Neural cell (in vitro differentiated cells): Measurements from ENCODE around the gene AIF1L. TPM values are rescaled to one million over a fixed set of nuclear protein-coding genes. Genes with fewer than 3 reads are reported as not detected.

Source experiments
- H2AFZ ChIP-seq: fragments of 200-600, 300-800 bp; sonication (generic), shearing (Covaris generic); 2 replicates; pipeline ENCODE4 v1.6.0; 2014; ENCODE audit warnings: low read depth, mild to moderate bottlenecking, antibody characterized with exemption, low read length, moderate library complexity
- H3F3A ChIP-seq: fragments of 200-600 bp; shearing (Covaris generic); 2 replicates; pipeline ENCODE4 v1.6.1; 2016; ENCODE audit warnings: mild to moderate bottlenecking, moderate library complexity, mixed read lengths, antibody characterized with exemption, low read length; ENCODE audit not compliant: insufficient read depth, poor library complexity, severe bottlenecking
- H3K27ac ChIP-seq: fragments of 200-600, 300-800 bp; sonication (generic), shearing (Covaris generic); 2 replicates; pipeline ENCODE4 v1.5.1; 2014; ENCODE audit warnings: mild to moderate bottlenecking, low read length, moderate library complexity
- H3K27me3 ChIP-seq: fragments of 300-800, 200-600 bp; sonication (generic), shearing (Covaris generic); 2 replicates; pipeline ENCODE4 v1.6.0; 2014; ENCODE audit warnings: mild to moderate bottlenecking, low read depth, low read length, moderate library complexity; ENCODE audit not compliant: insufficient read depth
- H3K36me3 ChIP-seq: fragments of 300-800, 200-600 bp; sonication (generic), shearing (Covaris generic); 2 replicates; pipeline ENCODE4 v1.5.1; 2014; ENCODE audit warnings: mild to moderate bottlenecking, antibody characterized with exemption, low read length, moderate library complexity; ENCODE audit not compliant: insufficient read depth
- H3K4me2 ChIP-seq: fragments of 300-800, 200-600 bp; sonication (generic), shearing (Covaris generic); 2 replicates; pipeline ENCODE4 v1.6.0; 2014; ENCODE audit warnings: mild to moderate bottlenecking, low read length
- H3K4me3 ChIP-seq: fragments of 300-800, 200-600 bp; sonication (generic), shearing (Covaris generic); 2 replicates; pipeline ENCODE4 v1.5.1; 2014; ENCODE audit warnings: mild to moderate bottlenecking, low read length, moderate library complexity
- H3K79me2 ChIP-seq: fragments of 200-600 bp; shearing (Covaris generic); replicated peaks from 2 replicates; pipeline ENCODE4 v1.6.0; 2014; ENCODE audit warnings: mild to moderate bottlenecking, low read length, moderate library complexity; ENCODE audit not compliant: insufficient read depth
- H3K9ac ChIP-seq: fragments of 300-800, 200-600 bp; sonication (generic), shearing (Covaris generic); 2 replicates; pipeline ENCODE4 v1.6.1; 2016; ENCODE audit warnings: mild to moderate bottlenecking, low read length, mixed read lengths
- H3K9me2 ChIP-seq: fragments of 200-600 bp; shearing (Covaris generic); 2 replicates; pipeline ENCODE4 v1.6.1; 2016; ENCODE audit warnings: mild to moderate bottlenecking, low read length, mixed read lengths; ENCODE audit not compliant: insufficient read depth
- H3K9me3 ChIP-seq: fragments of 200-600, 300-800 bp; sonication (generic), shearing (Covaris generic); 2 replicates; pipeline ENCODE4 v1.6.1; 2016; ENCODE audit warnings: mild to moderate bottlenecking, mixed run types, low read length, moderate library complexity, mixed read lengths
- H4K20me1 ChIP-seq: fragments of 200-600 bp; shearing (Covaris generic); 2 replicates; pipeline ENCODE4 v1.6.1; 2016; ENCODE audit warnings: mild to moderate bottlenecking, mixed run types; ENCODE audit not compliant: insufficient read depth
- EP300 ChIP-seq: fragments of 450-650 bp; conservative IDR thresholded peaks from 2 replicates; pipeline ENCODE4 v1.6.1; 2014; ENCODE audit warnings: antibody characterized with exemption, mild to moderate bottlenecking, moderate library complexity; ENCODE audit not compliant: poor library complexity, severe bottlenecking
- EZH2 ChIP-seq: fragments of 200-600, 300-800 bp; shearing (Covaris generic), sonication (generic); IDR thresholded peaks from 2 replicates; pipeline ENCODE4 v1.6.1; 2014; ENCODE audit warnings: antibody characterized with exemption, low read length, borderline replicate concordance, mild to moderate bottlenecking; ENCODE audit not compliant: insufficient read depth, poor library complexity, severe bottlenecking
- MXI1 ChIP-seq: fragments of 450-650 bp; conservative IDR thresholded peaks from 2 replicates; pipeline ENCODE4 v1.6.1; 2014; ENCODE audit warnings: antibody characterized with exemption, mild to moderate bottlenecking; ENCODE audit not compliant: poor library complexity, severe bottlenecking
- POLR2AphosphoS5 ChIP-seq: IDR thresholded peaks from 2 replicates; pipeline ENCODE4 v1.6.1; 2012
- RAD21 ChIP-seq: fragments of 450-650 bp; conservative IDR thresholded peaks from 2 replicates; pipeline ENCODE4 v1.6.1; 2014; ENCODE audit warnings: antibody characterized with exemption, mild to moderate bottlenecking, moderate library complexity
- SMC3 ChIP-seq: fragments of 450-650 bp; conservative IDR thresholded peaks from 2 replicates; pipeline ENCODE4 v1.6.1; 2014; ENCODE audit warnings: antibody characterized with exemption, mild to moderate bottlenecking, moderate library complexity; ENCODE audit not compliant: poor library complexity
- TAF1 ChIP-seq: IDR thresholded peaks from 2 replicates; pipeline ENCODE4 v1.6.1; 2012; ENCODE audit warnings: low read depth
- polyA plus RNA-seq: library from polyadenylated mRNA; depleted of rRNA; stranded (reverse); fragments of >200 nt; gene quantifications from 2 replicates; pipeline ENCODE4 v1.2.3, GENCODE V29; 2014
- TF ChIP-seq, protein P1 (sequence below): IDR thresholded peaks from 2 replicates; pipeline ENCODE4 v1.6.1; 2012; ENCODE audit warnings: borderline replicate concordance
- TF ChIP-seq, protein P2 (sequence below): fragments of 450-650 bp; IDR thresholded peaks from 2 replicates; pipeline ENCODE4 v1.5.1; 2014; ENCODE audit warnings: antibody characterized with exemption, mild to moderate bottlenecking, moderate library complexity; ENCODE audit not compliant: poor library complexity, severe bottlenecking

The AIF1L gene
- polyA plus RNA-seq, 1 donor from 2014 or later = 3.4 TPM

DNA sequence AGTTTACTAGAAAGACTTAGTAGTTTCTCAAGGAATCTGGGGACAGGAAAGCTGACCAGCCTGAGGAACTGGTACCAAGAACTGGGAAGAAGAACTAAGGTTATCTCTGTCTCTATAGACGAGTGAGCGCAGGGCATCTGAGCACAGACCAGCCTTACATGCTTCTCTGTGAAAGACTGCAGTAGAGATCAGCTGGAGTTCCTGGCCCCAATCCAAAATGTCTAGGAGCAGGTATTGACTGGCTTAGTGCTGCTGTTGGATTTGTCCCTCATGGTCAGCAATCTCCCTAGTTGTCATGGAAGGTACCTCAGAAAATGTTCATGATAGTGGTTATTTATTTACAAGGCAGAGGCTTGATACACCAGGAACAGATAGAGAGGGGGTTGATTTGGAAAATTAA lies 42.3 kb downstream of the AIF1L start:
- no peak overlapping the region for H3K9ac ChIP-seq
- H3K9me3 ChIP-seq = no peaks in the 10 kb centered on the region
- no peak overlapping the region for H3K27ac ChIP-seq
- H4K20me1 ChIP-seq = no peaks in the 10 kb centered on the region
- no peak overlapping the region for H3K4me3 ChIP-seq
- no peaks in the 10 kb centered on the region for H3F3A ChIP-seq
- H3K36me3 ChIP-seq = peaks cover 7% of the 10 kb centered on the region
- no peak overlapping the region for H3K4me2 ChIP-seq
- H3K27me3 ChIP-seq = no peaks in the 10 kb centered on the region
- no peaks in the 10 kb centered on the region for H3K79me2 ChIP-seq
- H2AFZ ChIP-seq = no peak overlapping the region
- TF ChIP-seq MXI1 = no peak
- TF ChIP-seq, protein P1, sequence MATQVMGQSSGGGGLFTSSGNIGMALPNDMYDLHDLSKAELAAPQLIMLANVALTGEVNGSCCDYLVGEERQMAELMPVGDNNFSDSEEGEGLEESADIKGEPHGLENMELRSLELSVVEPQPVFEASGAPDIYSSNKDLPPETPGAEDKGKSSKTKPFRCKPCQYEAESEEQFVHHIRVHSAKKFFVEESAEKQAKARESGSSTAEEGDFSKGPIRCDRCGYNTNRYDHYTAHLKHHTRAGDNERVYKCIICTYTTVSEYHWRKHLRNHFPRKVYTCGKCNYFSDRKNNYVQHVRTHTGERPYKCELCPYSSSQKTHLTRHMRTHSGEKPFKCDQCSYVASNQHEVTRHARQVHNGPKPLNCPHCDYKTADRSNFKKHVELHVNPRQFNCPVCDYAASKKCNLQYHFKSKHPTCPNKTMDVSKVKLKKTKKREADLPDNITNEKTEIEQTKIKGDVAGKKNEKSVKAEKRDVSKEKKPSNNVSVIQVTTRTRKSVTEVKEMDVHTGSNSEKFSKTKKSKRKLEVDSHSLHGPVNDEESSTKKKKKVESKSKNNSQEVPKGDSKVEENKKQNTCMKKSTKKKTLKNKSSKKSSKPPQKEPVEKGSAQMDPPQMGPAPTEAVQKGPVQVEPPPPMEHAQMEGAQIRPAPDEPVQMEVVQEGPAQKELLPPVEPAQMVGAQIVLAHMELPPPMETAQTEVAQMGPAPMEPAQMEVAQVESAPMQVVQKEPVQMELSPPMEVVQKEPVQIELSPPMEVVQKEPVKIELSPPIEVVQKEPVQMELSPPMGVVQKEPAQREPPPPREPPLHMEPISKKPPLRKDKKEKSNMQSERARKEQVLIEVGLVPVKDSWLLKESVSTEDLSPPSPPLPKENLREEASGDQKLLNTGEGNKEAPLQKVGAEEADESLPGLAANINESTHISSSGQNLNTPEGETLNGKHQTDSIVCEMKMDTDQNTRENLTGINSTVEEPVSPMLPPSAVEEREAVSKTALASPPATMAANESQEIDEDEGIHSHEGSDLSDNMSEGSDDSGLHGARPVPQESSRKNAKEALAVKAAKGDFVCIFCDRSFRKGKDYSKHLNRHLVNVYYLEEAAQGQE = no peak
- no peak for TF ChIP-seq EZH2
- TF ChIP-seq, protein P2, sequence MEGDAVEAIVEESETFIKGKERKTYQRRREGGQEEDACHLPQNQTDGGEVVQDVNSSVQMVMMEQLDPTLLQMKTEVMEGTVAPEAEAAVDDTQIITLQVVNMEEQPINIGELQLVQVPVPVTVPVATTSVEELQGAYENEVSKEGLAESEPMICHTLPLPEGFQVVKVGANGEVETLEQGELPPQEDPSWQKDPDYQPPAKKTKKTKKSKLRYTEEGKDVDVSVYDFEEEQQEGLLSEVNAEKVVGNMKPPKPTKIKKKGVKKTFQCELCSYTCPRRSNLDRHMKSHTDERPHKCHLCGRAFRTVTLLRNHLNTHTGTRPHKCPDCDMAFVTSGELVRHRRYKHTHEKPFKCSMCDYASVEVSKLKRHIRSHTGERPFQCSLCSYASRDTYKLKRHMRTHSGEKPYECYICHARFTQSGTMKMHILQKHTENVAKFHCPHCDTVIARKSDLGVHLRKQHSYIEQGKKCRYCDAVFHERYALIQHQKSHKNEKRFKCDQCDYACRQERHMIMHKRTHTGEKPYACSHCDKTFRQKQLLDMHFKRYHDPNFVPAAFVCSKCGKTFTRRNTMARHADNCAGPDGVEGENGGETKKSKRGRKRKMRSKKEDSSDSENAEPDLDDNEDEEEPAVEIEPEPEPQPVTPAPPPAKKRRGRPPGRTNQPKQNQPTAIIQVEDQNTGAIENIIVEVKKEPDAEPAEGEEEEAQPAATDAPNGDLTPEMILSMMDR = no peak
- no peak for TF ChIP-seq RAD21
- TF ChIP-seq POLR2AphosphoS5 = no peak
- no peak for TF ChIP-seq SMC3
- TF ChIP-seq EP300 = no peak
- TF ChIP-seq TAF1 = no peak
- no peaks in the 10 kb centered on the region for H3K9me2 ChIP-seq

DNA sequence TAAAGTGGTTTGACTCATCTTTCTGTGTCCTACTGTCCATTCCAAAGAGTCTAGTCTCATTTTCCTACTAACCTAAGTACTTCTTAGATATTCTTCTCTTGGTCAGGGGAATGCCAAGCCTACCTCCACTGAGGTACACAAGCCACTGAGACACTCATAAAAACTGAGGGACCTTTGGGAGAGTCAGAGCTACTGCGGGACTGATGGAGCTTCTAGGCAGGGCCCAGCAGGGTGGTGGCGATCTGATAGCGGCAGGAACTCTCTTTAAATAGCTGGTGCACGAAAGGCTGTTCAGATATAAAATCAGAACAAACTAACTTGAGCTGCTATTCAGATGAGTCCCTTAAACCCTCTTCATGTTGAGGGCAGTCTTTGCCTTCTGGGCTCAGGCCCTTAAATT lies 43.8 kb downstream of the AIF1L start:
- Histone ChIP-seq H3K9me2 (no peaks in the 10 kb centered on the region), H3K4me2 (no peak overlapping the region), H3K27ac (no peak overlapping the region), H3K9me3 (no peaks in the 10 kb centered on the region), H3K36me3 (peaks cover 7% of the 10 kb centered on the region), H3K79me2 (no peaks in the 10 kb centered on the region), H3K9ac (no peak overlapping the region), H3F3A (no peaks in the 10 kb centered on the region), H3K4me3 (no peak overlapping the region), H2AFZ (no peak overlapping the region), H4K20me1 (no peaks in the 10 kb centered on the region), H3K27me3 (no peaks in the 10 kb centered on the region)
- TF ChIP-seq EZH2 = no peak
- TF ChIP-seq SMC3 = no peak
- TF ChIP-seq, protein P1 = no peak
- TF ChIP-seq EP300 = no peak
- no peak for TF ChIP-seq POLR2AphosphoS5
- TF ChIP-seq RAD21 = no peak
- no peak for TF ChIP-seq TAF1
- TF ChIP-seq, protein P2 = no peak
- TF ChIP-seq MXI1 = no peak
